HT-29 (cell line): ENCODE data around the gene DUSP8. TPM values are rescaled to one million over a fixed set of nuclear protein-coding genes. Genes with fewer than 3 reads are reported as not detected.

Experiments
- DNase-seq: peaks from one replicate; pipeline ENCODE4 v3.0.0-alpha.2; 2015; ENCODE audit warnings: low spot score
- total RNA-seq: library from RNA; depleted of rRNA; stranded (reverse); fragments of >200 nt; shearing (Covaris generic); gene quantifications from 2 replicates; pipeline ENCODE4 v1.2.3, GENCODE V29; 2014

The DUSP8 gene
- total RNA-seq, 1 experiment from 2014 or later, result 23.2 TPM

- DNase-seq, result no peak
Measured at GRCh38 chr11:1566381-1567051, 5.6 kb downstream of the DUSP8 start.

- no peak for DNase-seq
Measured at GRCh38 chr11:1565904-1566247, 6.2 kb downstream of the DUSP8 start.

- no peak for DNase-seq
Measured at GRCh38 chr11:1565173-1565903, 6.7 kb downstream of the DUSP8 start.

- no peak for DNase-seq
Measured at GRCh38 chr11:1564535-1565172, 7.4 kb downstream of the DUSP8 start.

GRCh38 chr11:1563697-1564534 is 8.2 kb downstream of the DUSP8 start:
- DNase-seq, result no peak

GRCh38 chr11:1563149-1563638 is 8.9 kb downstream of the DUSP8 start:
- DNase-seq, result no peak

GRCh38 chr11:1562469-1563148 is 9.5 kb downstream of the DUSP8 start:
- DNase-seq, result no peak

GRCh38 chr11:1561955-1562354 is 10.1 kb downstream of the DUSP8 start:
- no peak for DNase-seq

GRCh38 chr11:1561266-1561665 is 10.8 kb downstream of the DUSP8 start:
- no peak for DNase-seq

- DNase-seq, result no peak
Measured at GRCh38 chr11:1560649-1561251, 11.3 kb downstream of the DUSP8 start.

- DNase-seq, result no peak
Measured at GRCh38 chr11:1560002-1560648, 11.9 kb downstream of the DUSP8 start.

GRCh38 chr11:1559111-1559951 is 12.7 kb downstream of the DUSP8 start:
- DNase-seq, result peak; percentile 97

- DNase-seq, result no peak
Measured at GRCh38 chr11:1558775-1559110, 13.3 kb downstream of the DUSP8 start.

GRCh38 chr11:1557904-1558774 is 13.9 kb downstream of the DUSP8 start:
- peak; percentile 83 for DNase-seq

GRCh38 chr11:1557051-1557884 is 14.8 kb downstream of the DUSP8 start:
- no peak for DNase-seq

- no peak for DNase-seq
Measured at GRCh38 chr11:1556278-1556902, 15.7 kb downstream of the DUSP8 start.

GRCh38 chr11:1555713-1556153 is 16.3 kb downstream of the DUSP8 start:
- DNase-seq, result no peak
